BJ (cell line): ENCODE results near the gene STEAP3. TPM values are rescaled to one million over a fixed set of nuclear protein-coding genes. Genes with fewer than 3 reads are reported as not detected.

Experiments
- CTCF ChIA-PET: fragments of 350-600 bp; formaldehyde crosslinking; extraction: SDS; loops from one replicate; lab custom pipeline; 2021; ENCODE audit warnings: antibody characterized with exemption, inconsistent platforms; lab: Yijun Ruan, JAX
- POLR2A ChIA-PET: fragments of 300-600 bp; sonication (Branson Sonifier 250); formaldehyde crosslinking; extraction: SDS; loops from one replicate; lab custom pipeline; 2021; ENCODE audit warnings: antibody characterized with exemption; lab: Charles Lee
- DNase-seq: peaks from one replicate; pipeline ENCODE4 v3.0.0-alpha.2; 2011; ENCODE audit warnings: low read depth
- H3K27me3 ChIP-seq: 2 replicates; pipeline ENCODE4 v1.6.0; 2011; ENCODE audit warnings: low read length; ENCODE audit not compliant: control insufficient read depth, insufficient read depth
- H3K36me3 ChIP-seq: 2 replicates; pipeline ENCODE4 v1.5.1; 2011; ENCODE audit warnings: low read length; ENCODE audit not compliant: control insufficient read depth, insufficient read depth
- H3K4me3 ChIP-seq: 2 replicates; pipeline ENCODE4 v1.5.1; 2011; ENCODE audit warnings: low read depth, mild to moderate bottlenecking, control low read depth, low read length
- CTCF ChIP-seq: IDR thresholded peaks from 2 replicates; pipeline ENCODE4 v1.5.1; 2011; ENCODE audit warnings: low read depth, mild to moderate bottlenecking, control low read depth, inconsistent platforms, low read length, moderate library complexity; ENCODE audit not compliant: insufficient read depth
- polyA plus RNA-seq: library from polyadenylated mRNA; depleted of rRNA; stranded (reverse); fragments of >200 nt; gene quantifications from 2 replicates; pipeline ENCODE4 v1.2.3, GENCODE V29; 2011

Gene STEAP3
- polyA plus RNA-seq, 1 experiment, result 13.9 TPM

DNA sequence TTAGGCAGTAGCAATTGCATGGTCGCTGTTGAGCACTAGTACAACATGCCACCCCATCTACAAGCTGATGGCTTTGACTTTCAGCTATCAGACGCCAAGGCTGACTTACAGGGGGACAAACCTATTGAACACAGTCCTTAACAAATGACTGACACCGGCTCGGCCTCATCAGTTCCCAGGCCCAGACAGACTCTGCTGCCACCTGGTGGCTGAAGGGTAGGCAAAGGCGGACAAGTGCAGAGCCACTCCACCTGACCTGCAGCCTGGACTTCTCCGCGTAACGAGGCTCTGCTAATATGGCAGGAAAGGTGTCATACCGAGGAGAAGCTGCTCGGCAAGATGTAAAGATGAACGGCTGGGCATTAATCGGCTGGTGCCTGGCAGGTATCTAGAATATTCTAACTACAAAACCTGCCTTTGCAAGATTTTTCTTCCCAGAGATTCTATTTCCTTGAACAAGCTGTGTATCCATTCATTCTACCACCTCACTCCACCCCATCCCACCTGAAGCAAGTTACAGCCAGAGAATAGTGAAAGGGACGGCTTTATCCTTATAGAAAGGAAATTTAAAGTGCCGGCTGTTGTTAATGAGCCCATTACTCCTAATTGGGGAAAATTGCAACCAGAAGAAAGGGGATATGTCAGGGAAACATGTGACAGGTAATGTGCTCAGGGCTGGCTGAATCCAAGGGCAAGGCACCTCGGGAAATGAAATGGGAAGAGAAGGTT lies 67.4 kb downstream of the STEAP3 start:
- no peaks in the 10 kb centered on the region for H3K27me3 ChIP-seq
- peak; percentile 99 for TF ChIP-seq CTCF
- H3K36me3 ChIP-seq, result no peaks in the 10 kb centered on the region
- ChIA-PET POLR2A (no interaction called here), CTCF (interaction anchor here (0.6 to 7.1 kb wide), 26 partner anchors 9 to 415 kb away, joined by 3 to 71 read pairs (median 6); partner anchors contain the start of gene STEAP3)
- DNase-seq, result no peak
- no peak overlapping the region for H3K4me3 ChIP-seq

DNA sequence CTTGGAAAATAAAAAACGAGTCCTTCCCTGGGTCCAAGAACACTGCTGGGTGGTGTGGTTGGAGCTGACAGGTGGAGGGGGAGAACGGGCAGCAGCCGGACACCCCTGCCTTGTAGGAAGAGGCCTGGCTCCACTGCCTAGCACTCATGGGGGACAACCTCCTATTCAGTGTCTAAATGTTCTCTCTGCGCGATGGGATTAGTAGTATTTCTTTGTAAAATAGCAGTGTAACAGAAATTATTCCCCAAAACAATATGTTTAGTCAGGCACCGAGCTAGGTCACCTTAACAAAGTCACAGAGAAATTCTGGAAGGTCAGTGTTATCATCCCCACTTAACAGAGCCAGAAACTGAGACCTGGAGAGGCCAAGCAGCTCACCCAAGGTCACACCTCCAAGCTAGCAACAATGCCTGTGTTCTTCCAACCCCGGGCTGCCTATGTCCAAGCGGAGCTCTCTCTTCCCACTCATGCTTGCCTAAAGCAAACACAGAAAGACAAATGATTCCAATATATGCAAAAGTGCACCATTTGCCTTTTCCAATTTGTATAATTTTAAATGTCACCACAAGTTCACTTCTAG lies 68.0 kb downstream of the STEAP3 start:
- POLR2A ChIA-PET, result no interaction called here
- no peak for DNase-seq
- TF ChIP-seq CTCF, result no peak
- no peaks in the 10 kb centered on the region for H3K27me3 ChIP-seq
- H3K36me3 ChIP-seq, result no peaks in the 10 kb centered on the region
- no peak overlapping the region for H3K4me3 ChIP-seq
- CTCF ChIA-PET, result interaction anchor here (0.6 to 7.1 kb wide), 27 partner anchors 10 to 415 kb away, joined by 3 to 71 read pairs (median 5); partner anchors contain the start of gene STEAP3

GRCh38 chr2:119292226-119292625 lies 68.6 kb downstream of the STEAP3 start:
- Histone ChIP-seq H3K4me3 (no peak overlapping the region), H3K36me3 (no peaks in the 10 kb centered on the region), H3K27me3 (no peaks in the 10 kb centered on the region)
- CTCF ChIA-PET, result interaction anchor here (1.0 to 7.1 kb wide), 16 partner anchors 10 to 410 kb away, joined by 3 to 71 read pairs (median 12); partner anchors contain the start of gene STEAP3
- POLR2A ChIA-PET, result no interaction called here
- DNase-seq, result no peak
- peak; percentile 8; the same call in 1 of the 2 replicates for TF ChIP-seq CTCF

- CTCF ChIA-PET, result interaction anchor here (0.7 to 7.1 kb wide), 4 partner anchors 9 to 1066 kb away, joined by 3 to 71 read pairs (median 28); no protein-coding TSS in a partner anchor
- no peak for DNase-seq
- Histone ChIP-seq H3K4me3 (no peak overlapping the region), H3K36me3 (no peaks in the 10 kb centered on the region), H3K27me3 (no peaks in the 10 kb centered on the region)
- POLR2A ChIA-PET, result no interaction called here
- no peak for TF ChIP-seq CTCF
Observed at GRCh38 chr2:119293254-119293653, 69.6 kb downstream of the STEAP3 start.

- no peak overlapping the region for H3K4me3 ChIP-seq
- CTCF ChIA-PET, result interaction anchor here (1.0 to 7.1 kb wide), 3 partner anchors 8 to 411 kb away, joined by 3 to 71 read pairs (median 52); no protein-coding TSS in a partner anchor
- no peaks in the 10 kb centered on the region for H3K27me3 ChIP-seq
- H3K36me3 ChIP-seq, result no peaks in the 10 kb centered on the region
- DNase-seq, result no peak
- POLR2A ChIA-PET, result no interaction called here
- TF ChIP-seq CTCF, result no peak
Observed at GRCh38 chr2:119293900-119294299, 70.3 kb downstream of the STEAP3 start.
